GM10847 (cell line): ENCODE measurements around the gene MRPL9.

Experiments
- POLR2A ChIP-seq: IDR thresholded peaks from 2 replicates; pipeline ENCODE4 v1.6.1; 2011; ENCODE audit not compliant: insufficient read length; ENCODE audit errors: extremely low read depth

Gene MRPL9

GRCh38 chr1:151759241-151759640 is 4.1 kb downstream of the MRPL9 start:
- no peak for TF ChIP-seq POLR2A

- no peak for TF ChIP-seq POLR2A
These were observed 7.0 kb downstream of the MRPL9 start for GRCh38 chr1:151756291-151756690.

- no peak for TF ChIP-seq POLR2A
These were observed 21.8 kb downstream of the MRPL9 start for GRCh38 chr1:151741516-151741915.

DNA sequence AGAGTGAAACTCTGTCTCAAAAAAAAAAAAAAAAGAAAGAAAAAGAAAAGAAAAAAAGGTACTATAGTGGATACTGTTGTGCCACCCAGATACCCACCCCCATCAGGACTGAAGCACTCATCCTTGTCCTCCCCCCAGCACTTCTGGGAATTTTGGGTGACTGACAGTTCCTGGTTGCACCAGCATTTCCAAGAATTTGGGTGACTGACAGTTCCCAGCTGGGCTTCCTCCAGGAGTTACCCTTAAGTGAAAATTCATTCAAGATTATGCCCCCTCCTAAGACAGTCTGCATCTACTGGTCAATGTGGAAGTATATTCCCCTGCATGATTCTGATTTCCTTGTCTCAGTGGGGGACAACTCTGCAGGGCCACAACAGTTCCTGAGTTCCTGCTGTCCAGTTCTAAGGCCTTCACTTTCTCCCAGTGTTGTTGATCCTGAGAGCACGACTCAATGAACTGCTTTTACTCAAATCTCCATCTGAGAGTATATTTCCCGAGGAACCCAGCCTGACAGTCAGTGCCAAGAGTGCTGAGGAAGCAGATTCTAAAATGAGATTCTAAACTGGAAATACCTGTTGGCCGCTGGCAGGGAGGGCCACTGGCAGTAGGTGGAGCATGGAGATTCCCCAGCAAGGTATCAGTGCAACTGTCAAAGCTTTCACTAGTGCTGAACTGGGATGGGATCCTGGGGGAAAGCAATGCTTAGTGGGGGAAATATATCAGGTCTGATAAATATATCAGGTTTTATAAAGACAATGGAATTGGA is 23.5 kb downstream of the MRPL9 start:
- TF ChIP-seq POLR2A, result no peak

DNA sequence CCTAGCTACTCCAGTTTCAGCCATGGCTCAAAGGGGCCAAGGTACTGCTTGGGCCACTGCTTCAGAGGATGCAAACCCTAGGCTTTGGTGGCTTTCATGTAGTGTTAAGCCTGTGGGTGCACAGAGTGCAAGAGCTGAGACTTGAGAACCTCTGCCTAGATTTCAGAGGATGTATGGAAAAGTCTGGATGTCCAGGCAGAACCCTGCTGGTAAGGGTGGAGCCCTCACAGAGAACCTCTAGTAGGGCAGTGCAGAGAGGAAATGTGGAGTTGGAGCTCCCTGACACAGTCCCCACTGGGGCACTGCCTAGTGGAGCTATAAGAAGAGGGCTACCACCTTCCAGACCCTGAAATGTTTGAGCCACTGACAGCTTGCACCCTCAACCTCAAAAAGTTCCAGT is 25.8 kb downstream of the MRPL9 start:
- no peak for TF ChIP-seq POLR2A

DNA sequence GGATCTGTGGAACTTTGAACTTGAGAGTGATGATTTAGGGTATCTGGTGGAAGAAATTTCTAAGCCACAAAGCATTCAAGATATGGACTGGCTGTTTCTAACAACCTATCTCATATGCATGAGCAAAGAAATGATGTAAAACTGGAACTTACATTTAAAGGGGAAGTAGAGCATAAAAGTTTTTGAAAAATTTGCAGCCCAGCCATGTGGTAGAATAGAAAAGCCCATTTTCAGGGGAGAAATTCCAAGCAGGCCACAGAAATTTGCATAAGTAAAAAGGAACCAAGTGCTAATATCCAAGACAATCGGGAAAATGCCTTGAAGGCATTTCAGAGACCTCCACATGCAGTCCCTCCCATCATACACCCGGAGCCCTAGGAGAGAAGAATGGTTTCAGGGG is 26.3 kb downstream of the MRPL9 start:
- no peak for TF ChIP-seq POLR2A

DNA sequence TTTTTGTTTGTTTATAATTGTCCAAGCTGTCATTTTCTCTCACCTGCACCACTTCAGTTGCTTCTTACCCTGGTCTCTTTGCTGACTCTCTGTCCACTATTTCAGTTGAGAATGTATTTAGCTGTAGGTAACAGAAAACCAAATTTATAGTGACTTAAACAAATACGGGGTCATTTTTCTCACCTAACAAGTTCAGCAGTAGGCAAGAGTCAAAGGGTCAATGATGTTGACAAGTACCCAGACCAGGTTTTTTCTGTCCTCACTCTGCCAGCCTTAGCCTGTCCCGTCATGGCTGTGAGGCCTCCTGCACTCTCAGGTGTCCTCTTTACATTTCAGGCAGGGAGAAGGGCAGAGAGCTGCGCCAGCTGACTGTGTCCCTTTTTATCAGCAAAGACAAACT is 30.2 kb downstream of the MRPL9 start:
- TF ChIP-seq POLR2A, result no peak

DNA sequence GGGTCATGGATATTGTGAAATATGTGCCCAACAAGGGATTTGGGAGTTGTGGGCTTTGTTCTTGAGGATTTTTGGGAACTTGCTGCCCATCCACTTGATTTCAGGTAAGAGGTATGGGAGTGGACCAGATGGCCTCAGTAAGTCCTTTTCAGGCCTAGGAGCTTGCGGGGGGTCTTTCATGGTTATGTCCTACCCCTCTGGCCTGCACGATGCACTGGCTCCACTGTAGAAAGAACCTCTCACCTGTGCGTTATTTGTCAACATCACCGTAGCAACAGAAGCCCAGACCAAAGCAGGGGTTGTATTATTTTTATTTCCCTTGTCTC is 33.4 kb downstream of the MRPL9 start:
- no peak for TF ChIP-seq POLR2A

DNA sequence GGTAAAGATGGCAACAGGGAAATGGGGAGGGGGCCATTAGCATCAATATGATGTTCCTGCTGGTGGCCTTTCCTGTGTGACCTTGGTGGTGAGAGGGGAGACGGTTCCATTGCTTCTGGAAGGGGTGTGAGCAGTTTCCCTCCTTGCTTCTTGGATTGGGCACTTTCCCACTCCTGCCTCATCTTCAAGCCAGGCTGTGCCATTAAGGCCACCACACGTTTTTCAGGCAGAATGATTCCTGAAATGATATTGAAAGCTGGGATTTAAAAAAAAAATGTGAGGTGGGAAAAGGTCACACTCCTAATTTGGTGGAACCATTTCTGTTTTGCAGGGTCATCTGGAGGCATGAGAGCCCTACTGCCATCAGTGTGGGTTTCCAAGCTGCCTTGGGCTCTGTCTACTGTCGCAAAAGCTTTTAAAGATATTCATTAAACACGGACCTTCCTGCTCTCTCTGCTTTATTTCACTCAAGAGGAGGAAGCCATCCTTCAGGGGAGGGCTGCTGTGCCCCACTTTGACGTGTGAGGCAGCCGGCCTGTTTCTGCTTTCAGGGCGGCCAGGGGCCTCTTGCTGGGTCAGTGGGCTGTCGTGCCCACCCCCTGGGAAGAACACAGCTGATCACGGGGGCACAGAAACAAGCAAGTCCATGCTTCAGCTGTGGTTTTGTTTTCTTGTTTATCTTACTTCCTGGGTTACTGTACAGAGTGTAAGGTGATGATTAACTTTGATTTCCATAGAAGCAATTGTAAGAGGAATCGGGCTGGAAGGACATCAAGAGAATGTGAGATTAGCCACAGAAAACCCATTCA is 33.9 kb downstream of the MRPL9 start:
- TF ChIP-seq POLR2A, result no peak

GRCh38 chr1:151728151-151729054 is 34.9 kb downstream of the MRPL9 start:
- TF ChIP-seq POLR2A, result no peak

GRCh38 chr1:151723726-151724370 is 39.4 kb downstream of the MRPL9 start:
- TF ChIP-seq POLR2A, result no peak

DNA sequence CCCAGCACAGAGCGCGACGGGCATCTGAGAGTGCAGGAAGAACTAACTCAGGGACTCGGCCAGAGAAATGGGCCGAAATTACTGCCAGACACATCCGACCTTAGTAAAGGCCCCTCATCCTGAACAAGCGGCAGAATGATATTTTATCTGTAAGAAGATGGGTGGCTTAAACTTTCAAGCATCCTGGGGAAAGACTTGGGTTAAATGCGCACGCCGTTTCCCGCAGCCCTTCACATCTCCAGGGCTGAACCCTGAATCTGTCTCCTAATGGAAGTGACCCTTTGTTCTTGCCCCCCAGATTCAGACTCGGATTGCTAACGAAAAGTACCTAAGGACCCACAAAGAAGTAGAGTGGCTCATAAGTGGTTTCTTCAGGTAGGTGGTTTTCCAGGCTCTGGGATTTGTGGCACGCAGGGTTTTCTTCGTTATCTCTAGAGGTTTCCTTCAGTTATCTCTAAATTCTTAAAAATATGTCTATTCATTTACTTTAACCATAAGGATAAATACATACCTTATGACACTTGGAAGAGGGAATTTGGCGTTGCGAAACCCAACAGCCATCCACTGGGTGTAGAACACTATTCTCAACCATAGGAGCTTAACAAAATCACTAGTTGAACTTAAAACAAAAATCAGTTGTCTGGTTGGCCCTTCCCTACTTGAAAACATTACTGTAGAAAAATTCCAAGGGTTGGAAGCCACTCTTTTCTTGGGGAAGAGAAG is 41.3 kb downstream of the MRPL9 start:
- TF ChIP-seq POLR2A, result no peak

DNA sequence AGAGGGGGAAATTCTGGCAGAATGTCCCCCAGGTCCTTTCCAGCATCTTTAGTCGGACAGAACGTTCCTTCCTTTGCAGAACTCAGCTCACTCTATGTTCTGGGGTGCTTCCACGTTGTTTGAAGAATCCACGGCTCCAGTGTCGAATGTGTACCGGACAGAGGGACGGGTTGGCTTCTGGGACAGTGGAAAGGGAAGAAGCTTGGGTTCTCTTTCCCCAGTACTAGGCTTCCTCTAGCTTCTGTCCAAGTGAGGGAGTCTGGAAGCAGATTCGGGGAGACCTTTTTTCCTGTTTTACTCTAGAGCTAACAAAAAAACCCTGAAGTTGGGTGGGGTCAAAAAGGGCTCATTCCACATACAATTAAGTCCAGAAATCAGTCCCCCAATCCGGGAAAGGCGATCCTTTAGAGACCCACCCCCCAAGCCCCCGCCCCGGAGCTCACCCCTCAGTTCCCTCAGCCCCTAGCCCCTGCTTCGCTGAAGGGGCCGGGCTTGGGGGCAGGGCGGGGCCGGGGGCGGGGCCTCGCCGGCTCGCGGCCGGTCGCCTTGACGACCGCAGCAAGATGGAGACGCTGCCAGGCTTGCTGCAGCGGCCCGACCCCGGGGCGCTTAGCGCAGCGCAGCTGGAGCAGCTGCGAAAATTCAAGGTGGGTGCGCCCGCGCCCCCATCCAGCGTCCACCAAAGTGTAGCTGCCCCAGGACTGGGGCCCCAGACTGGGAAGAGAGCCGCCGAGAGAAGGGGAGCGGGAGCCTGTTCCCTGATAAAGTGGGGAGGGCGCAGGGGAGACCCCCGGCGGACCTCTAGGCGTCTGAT is 42.1 kb downstream of the MRPL9 start, which contains the start of gene RIIAD1:
Gene RIIAD1, plus strand, starts transcription at position 549 of the 814 bp plus-strand sequence. Its CDS starts 15 bp downstream, at position 564.
- no peak for TF ChIP-seq POLR2A
